ENCODE results near the gene TBC1D10A.

The TBC1D10A gene

GRCh38 chr22:30267382-30268302, 59.1 kb downstream of the TBC1D10A start:
- in situ Hi-C loops (cut with MboI; ENCODE audit: low sequenced_read_pairs): no loop called here

- in situ Hi-C loops (cut with MboI; ENCODE audit: low sequenced_read_pairs): no loop called here
These were observed 60.0 kb downstream of the TBC1D10A start, which contains the start of gene OSM for GRCh38 chr22:30266445-30267381. Gene OSM (minus strand): TSS chr22:30266851. CDS start chr22:30266799, 52 bp downstream.

DNA sequence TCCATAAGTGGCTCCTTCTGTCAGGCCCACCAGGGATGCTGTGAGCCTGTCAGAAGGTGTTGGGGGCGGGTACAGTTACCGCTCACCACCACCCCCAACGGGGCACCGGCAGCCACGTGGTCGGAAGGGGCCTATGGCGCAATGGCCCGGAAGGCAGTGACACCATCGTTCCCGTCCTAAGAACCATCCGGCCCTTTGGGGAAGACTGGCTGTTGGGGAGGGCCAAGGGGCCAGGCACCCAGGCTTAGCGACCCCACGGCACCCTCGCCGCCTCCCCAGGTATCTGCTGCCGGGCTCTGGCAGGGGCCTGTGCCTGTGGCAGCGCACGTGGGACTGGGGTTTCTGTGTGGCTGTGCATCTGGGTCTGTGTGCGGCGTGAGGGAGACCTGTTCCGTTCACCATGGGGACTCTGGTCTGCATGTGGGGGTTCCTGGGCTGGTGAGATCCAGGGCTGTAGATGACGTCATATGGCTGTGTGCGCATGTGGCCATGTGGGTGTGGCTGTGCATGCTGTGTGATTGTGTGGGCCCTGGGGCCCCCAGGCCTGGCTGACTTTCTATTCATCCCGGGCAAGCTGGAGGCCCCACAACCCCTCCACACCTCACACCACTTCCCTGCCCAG, 60.8 kb downstream of the TBC1D10A start:
- in situ Hi-C loops (cut with MboI; ENCODE audit: low sequenced_read_pairs): no loop called here

- in situ Hi-C loops (cut with MboI; ENCODE audit: low sequenced_read_pairs): no loop called here
These were observed 61.5 kb downstream of the TBC1D10A start for GRCh38 chr22:30265131-30265720.

DNA sequence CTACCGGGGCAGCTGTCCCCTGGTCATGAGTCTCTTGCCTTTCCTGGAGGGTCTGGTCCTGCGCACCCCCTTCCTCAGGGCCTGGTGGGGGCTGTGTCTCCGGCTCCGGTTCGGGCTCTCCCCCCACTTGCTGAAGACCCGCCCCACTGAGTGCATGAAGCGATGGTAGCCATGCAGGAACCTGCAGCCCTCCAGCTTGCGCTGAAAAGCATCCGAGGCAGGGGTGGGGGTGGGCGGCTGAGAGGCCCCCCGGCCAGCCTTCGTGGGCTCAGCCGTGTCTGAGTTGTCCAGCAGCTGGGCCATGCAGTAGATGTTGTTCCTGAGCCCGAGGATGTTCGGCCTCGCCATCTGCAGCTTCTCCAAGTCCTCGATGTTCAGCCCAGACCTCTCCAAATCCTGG, 62.9 kb downstream of the TBC1D10A start:
- in situ Hi-C loops (cut with MboI; ENCODE audit: low sequenced_read_pairs): no loop called here

DNA sequence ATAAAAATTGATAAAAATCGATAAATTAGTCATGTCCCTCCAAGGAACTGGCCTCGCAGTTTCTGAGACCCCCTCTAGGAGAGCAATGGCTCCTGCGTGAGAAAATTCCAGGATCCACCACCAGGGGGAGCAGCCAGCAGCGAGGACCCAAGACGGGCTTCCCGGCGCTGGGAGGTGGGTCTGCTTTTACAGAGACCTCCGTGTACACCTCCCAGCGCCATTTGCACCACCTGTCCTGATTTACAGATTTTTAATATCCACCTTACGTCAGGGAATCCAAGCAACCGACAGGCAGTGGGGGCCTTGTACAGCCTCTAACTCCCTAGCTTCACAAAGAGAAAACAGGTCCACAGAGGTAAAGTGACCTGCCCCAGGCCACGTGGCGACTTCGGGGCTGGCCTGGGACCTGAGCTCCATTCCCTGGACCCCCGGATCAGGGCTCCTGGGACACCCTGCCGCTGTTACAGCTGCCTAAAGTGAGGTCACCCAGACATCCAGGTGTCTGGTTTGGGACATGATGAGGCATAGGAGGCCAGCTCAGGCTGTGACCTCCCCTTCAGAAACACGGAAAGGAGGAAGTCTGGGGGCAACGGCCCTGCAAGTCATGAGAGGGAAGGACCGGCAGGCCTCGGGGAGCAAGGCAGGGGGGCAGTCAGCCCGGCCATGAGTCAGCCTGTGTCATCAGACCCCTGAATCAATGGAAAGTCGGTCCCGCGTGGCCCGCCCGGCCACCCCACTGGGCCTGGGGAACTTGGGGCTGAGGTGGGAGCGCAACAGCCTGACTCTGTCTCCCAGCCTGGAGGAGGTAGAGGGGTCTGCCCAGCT, 63.6 kb downstream of the TBC1D10A start:
- in situ Hi-C loops (cut with MboI; ENCODE audit: low sequenced_read_pairs): no loop called here

DNA sequence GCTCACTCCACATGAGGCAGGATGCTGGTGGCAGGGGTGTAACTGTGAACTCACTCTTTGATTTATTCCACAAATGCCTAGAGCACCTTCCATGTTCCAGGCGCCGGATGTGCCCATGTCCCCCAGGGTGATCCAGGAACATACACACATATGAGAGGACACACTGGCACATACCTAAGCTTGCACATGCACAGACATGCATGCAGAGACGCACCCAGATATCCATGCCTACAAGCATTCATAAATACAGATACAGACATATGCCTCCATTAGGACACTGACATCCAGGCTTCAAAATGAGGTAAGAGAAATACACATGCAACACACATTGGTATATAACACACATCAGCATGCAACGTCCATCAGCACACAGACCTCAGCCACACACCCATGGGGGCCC, 64.6 kb downstream of the TBC1D10A start:
- in situ Hi-C loops (cut with MboI; ENCODE audit: low sequenced_read_pairs): no loop called here

GRCh38 chr22:30261134-30261533, 65.6 kb downstream of the TBC1D10A start:
- in situ Hi-C loops (cut with MboI; ENCODE audit: low sequenced_read_pairs): no loop called here

DNA sequence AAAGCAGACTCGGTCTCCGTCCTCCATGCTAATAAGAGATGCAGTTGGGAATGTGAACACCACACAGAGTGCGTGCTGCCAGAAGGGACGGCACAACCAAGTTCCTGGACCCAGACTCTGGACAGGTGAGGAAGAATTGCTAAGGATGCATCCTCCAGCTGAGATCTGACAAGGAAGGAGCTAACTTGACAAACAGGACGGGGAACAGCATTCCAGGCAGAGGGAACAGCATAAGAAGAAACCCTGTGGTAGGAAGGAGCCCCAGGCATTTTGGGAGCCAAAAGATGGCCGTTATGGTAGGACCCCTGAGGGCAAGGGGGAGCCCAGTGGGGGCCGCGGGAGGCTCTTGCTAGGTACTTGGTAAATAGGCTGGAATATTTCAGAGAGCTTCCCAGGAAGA, 66.1 kb downstream of the TBC1D10A start:
- in situ Hi-C loops (cut with MboI; ENCODE audit: low sequenced_read_pairs): no loop called here

- in situ Hi-C loops (cut with MboI; ENCODE audit: low sequenced_read_pairs): no loop called here
These were observed 66.5 kb downstream of the TBC1D10A start for GRCh38 chr22:30260276-30260675.

- in situ Hi-C loops (cut with MboI; ENCODE audit: low sequenced_read_pairs): no loop called here
These were observed 72.4 kb downstream of the TBC1D10A start for GRCh38 chr22:30254314-30254713.

DNA sequence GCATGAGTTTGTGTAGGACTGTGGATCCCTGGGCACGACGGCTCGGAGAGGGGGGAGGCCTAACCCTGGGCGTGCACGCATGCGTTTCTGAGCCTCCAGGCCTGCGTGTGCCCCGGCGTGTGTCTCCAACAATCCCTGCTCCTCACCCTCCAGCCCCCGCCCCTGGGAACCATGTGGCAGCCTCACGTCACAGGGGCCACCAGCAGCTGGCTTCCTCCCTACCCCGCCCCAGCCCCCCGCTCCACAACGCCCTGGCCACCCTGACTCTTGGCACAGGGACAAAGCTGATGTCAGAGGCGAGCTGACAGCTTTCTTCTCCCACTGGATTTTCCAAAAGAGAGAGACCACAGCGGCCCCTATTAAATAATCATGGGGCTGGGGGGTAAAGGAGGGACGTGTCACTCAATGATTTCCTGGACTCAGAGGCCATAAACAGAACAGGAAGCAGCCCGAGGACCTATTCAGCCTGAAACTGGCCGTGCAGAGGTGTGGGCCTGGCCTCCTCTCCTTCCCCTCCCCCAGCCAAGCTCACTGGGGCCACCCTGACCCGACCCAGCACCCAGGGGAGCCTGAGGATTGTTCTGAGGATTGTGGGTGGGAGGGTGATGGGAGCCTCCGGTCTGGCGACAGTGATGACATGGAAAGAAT, 73.4 kb downstream of the TBC1D10A start:
- in situ Hi-C loops (cut with MboI; ENCODE audit: low sequenced_read_pairs): no loop called here

GRCh38 chr22:30252411-30253204, 74.1 kb downstream of the TBC1D10A start:
- in situ Hi-C loops (cut with MboI; ENCODE audit: low sequenced_read_pairs): no loop called here

- in situ Hi-C loops (cut with MboI; ENCODE audit: low sequenced_read_pairs): no loop called here
These were observed 75.0 kb downstream of the TBC1D10A start for GRCh38 chr22:30251711-30252110.

DNA sequence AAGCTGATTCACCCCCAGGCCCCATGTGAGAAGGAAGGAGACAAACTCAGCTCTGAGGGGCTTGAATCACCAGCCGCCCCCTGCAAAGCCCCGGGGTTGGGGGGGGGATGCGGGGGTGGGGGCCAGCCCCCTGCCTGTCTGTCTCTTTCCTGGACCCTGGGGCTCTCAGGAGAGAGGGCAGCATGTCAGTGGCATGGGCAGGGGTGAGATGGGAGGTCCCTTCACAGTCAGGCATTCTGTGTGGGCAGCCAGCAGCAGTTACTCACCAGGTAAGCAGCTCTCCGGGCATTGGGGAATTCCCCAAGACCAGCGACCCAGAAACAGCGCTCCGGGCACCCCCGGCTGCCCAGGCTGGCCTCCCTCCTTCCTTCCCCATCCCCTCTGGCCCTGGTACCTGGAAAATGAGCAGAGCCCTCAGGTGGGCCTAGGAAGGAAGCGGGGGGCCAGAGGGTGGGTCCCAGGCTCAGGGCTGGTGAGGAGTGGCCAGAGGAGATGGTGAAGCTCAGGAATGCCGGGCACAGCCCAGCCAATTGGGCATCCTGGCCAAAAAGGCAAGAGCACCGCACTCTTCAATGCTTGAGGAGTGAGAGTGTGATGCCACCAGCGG, 76.0 kb downstream of the TBC1D10A start:
- in situ Hi-C loops (cut with MboI; ENCODE audit: low sequenced_read_pairs): no loop called here

DNA sequence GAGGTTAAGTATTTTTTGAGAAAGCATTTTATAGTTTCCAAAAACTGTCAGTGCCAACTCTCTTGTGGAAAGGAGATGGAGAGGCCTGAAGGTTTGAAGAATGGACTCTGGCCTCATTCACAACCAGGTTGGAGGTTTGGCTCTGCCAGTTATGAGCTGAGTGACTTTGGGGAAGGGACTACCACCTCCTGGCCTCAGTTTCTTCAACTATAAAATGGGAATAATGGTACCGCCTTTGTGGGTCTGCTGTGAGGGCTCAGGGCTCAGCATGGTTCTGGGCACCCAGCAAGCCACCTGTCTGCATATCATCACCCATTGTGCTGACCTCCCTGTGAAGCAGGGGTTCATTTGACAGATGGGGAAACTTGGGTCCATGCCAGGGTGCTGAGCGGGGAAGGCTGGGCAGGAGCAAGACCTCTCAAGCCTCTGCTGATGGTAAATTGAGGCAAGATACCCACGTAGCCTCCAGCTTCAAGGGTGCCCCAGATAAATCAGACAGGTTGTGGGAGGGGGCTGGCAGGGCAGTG, 76.6 kb downstream of the TBC1D10A start:
- in situ Hi-C loops (cut with MboI; ENCODE audit: low sequenced_read_pairs): no loop called here

- in situ Hi-C loops (cut with MboI; ENCODE audit: low sequenced_read_pairs): no loop called here
These were observed 77.4 kb downstream of the TBC1D10A start for GRCh38 chr22:30249049-30250038.

Data from hTERT RPE-1 (cell line).